Stomach (tissue), 9 donors: ENCODE data around the gene QRFP. TPM values are rescaled to one million over a fixed set of nuclear protein-coding genes. Genes with fewer than 3 reads are reported as not detected.

Experiments used
- DNase-seq, 2 donors: peaks; one replicate each; pipeline versions ENCODE4 v3.0.0 to v3.0.0-alpha.2; 2013 to 2019
- H3K27ac ChIP-seq, 5 donors: fragments of 200-600 bp in 4 of 5; sonication (generic) in 4 of 5; one replicate each; pipeline ENCODE4 v1.5.1; 2013 to 2019; ENCODE audit warnings: mild to moderate bottlenecking in 1 of 5, moderate library complexity in 1 of 5
- H3K27me3 ChIP-seq, 3 donors: fragments of 200-600 bp; sonication (generic); one replicate each; pipeline ENCODE4 v1.5.1; 2017 to 2019; ENCODE audit warnings: mixed run types in 1 of 3
- H3K36me3 ChIP-seq, 4 donors: fragments of 200-600 bp; sonication (generic); 1 replicate in 3 of 4; 2 replicates in 1 of 4; pipeline ENCODE4 v1.5.1; 2016 to 2019
- H3K4me1 ChIP-seq, 4 donors: fragments of 200-600 bp; sonication (generic); one replicate each; pipeline ENCODE4 v1.5.1; 2016 to 2019
- H3K4me3 ChIP-seq, 4 donors: fragments of 200-600 bp; sonication (generic) in 3 of 4; one replicate each; pipeline ENCODE4 v1.5.1; 2016 to 2019; ENCODE audit warnings: mild to moderate bottlenecking in 1 of 4
- H3K9me3 ChIP-seq, 4 donors: fragments of 200-600 bp; sonication (generic); one replicate each; pipeline ENCODE4 v1.5.1; 2016 to 2019
- CTCF ChIP-seq, 7 experiments: fragments of 450-650 bp in 4 of 7; fragments of 200-600 bp in 3 of 7; sonication (generic) in 3 of 7; IDR thresholded peaks; one replicate each; pipeline ENCODE4 v1.5.1; 2016 to 2019; ENCODE audit warnings: antibody characterized with exemption in 7 of 7, control low read depth in 2 of 7, mild to moderate bottlenecking in 1 of 7
- EP300 ChIP-seq: sonication (generic); formaldehyde crosslinking; IDR thresholded peaks from one replicate; pipeline ENCODE4 v1.6.1; 2017; ENCODE audit warnings: antibody characterized with exemption
- POLR2A ChIP-seq, 4 donors: fragments of 450-650 bp; IDR thresholded peaks; one replicate each; pipeline ENCODE4 v1.6.1; 2016; ENCODE audit warnings: antibody characterized with exemption in 4 of 4, control low read depth in 2 of 4, mild to moderate bottlenecking in 1 of 4, moderate library complexity in 1 of 4
- POLR2AphosphoS5 ChIP-seq, 3 donors: sonication (generic); formaldehyde crosslinking; IDR thresholded peaks; one replicate each; pipeline ENCODE4 v1.6.1; 2016; ENCODE audit warnings: antibody characterized with exemption in 3 of 3
- WGBS, 5 donors: extraction: QIAGEN DNeasy Blood & Tissue Kit in 3 of 5; methylation state at CpG; one replicate each; pipeline versions ENCODE4 v1.1.5 to v1.1.7; 2013 to 2018; 5-methylcytosine and 5-hydroxymethylcytosine counted together
- intact Hi-C: fragments of 100-400 bp; cut with DNase I; formaldehyde crosslinking; loops from one replicate; pipeline ENCODE4 v1.15.1; 2023; ENCODE audit warnings: low total_unique reads
- polyA plus RNA-seq, 3 donors: library from polyadenylated mRNA; stranded (reverse); fragments of 200-250 nt; gene quantifications; one replicate each; pipeline ENCODE4 v1.2.3, GENCODE V29; 2013
- total RNA-seq, 5 donors: library from RNA; depleted of rRNA; stranded (reverse); fragments of >200 nt; gene quantifications; one replicate each; pipeline versions ENCODE4 v1.1.0 to v1.2.3, GENCODE V29; 2014 to 2016
- donor health status: healthy with polysubstance abuse.
- donor health status: Bipolar disorder and iron deficiency.
- donor health status: healthy.

The QRFP gene
- total and polyA plus RNA-seq, 8 donors, result not detected

GRCh38 chr9:130882696-130883225 lies 13.9 kb downstream of the QRFP start:
- peaks cover 0 to 31% (median 11%) of the 10 kb centered on the region in 4 donors for H3K4me1 ChIP-seq
- no peak overlapping the region for H3K4me3 ChIP-seq
- peaks cover 97 to 100% (median 100%) of the 10 kb centered on the region in 4 donors for H3K36me3 ChIP-seq
- no peak for DNase-seq
- H3K9me3 ChIP-seq, result no peaks in the 10 kb centered on the region
- no peak overlapping the region for H3K27ac ChIP-seq
- WGBS, 5 donors, result 86 to 91% (median 90%) methylated on average over 7 to 15 of the region's 15 CpGs
- no peaks in the 10 kb centered on the region for H3K27me3 ChIP-seq
- TF ChIP-seq POLR2A (IDR thresholded peaks at IDR 0.05) (no peak), EP300 (no peak), POLR2AphosphoS5 (IDR thresholded peaks at IDR 0.05) (no peak), CTCF (IDR thresholded peaks at IDR 0.05) (no peak)
- intact Hi-C loops, result no loop called here

GRCh38 chr9:130881516-130881915 lies 15.1 kb downstream of the QRFP start:
- TF ChIP-seq POLR2A (IDR thresholded peaks at IDR 0.05) (no peak), CTCF (IDR thresholded peaks at IDR 0.05) (no peak), POLR2AphosphoS5 (IDR thresholded peaks at IDR 0.05) (no peak), EP300 (no peak)
- DNase-seq, result no peak
- intact Hi-C loops, result no loop called here
- H3K27me3 ChIP-seq, result no peaks in the 10 kb centered on the region
- no peaks in the 10 kb centered on the region for H3K9me3 ChIP-seq
- no peak overlapping the region for H3K4me3 ChIP-seq
- no peak overlapping the region for H3K27ac ChIP-seq
- H3K4me1 ChIP-seq, result peaks cover 0 to 19% (median 2%) of the 10 kb centered on the region in 4 donors
- 88 to 93% (median 89%) methylated on average over 6 of the region's 6 CpGs for WGBS, 5 donors
- peaks cover 94 to 100% (median 98%) of the 10 kb centered on the region in 4 donors for H3K36me3 ChIP-seq

- H3K36me3 ChIP-seq, result peaks cover 89 to 100% (median 98%) of the 10 kb centered on the region in 4 donors
Measured at GRCh38 chr9:130880599-130881220, 15.9 kb downstream of the QRFP start.

GRCh38 chr9:130879863-130880411 lies 16.7 kb downstream of the QRFP start:
- intact Hi-C loops, result no loop called here
- no peak for DNase-seq
- WGBS, 5 donors, result 84 to 96% (median 91%) methylated on average over 9 of the region's 9 CpGs

More at GRCh38 chr9:130880599-130881220, 15.9 kb downstream of the QRFP start:
- no peak for DNase-seq
- Histone ChIP-seq H3K27me3 (no peaks in the 10 kb centered on the region), H3K27ac (no peak overlapping the region), H3K4me3 (no peak overlapping the region), H3K4me1 (peaks cover 0 to 12% (median 0%) of the 10 kb centered on the region in 4 donors), H3K9me3 (no peaks in the 10 kb centered on the region)
- TF ChIP-seq POLR2A (IDR thresholded peaks at IDR 0.05), result no peak
- TF ChIP-seq CTCF (IDR thresholded peaks at IDR 0.05), result no peak
- no peak for TF ChIP-seq EP300
- TF ChIP-seq POLR2AphosphoS5 (IDR thresholded peaks at IDR 0.05), result no peak
- WGBS, 5 donors, result 91 to 96% (median 94%) methylated on average over 15 to 16 of the region's 16 CpGs
- intact Hi-C loops, result no loop called here

More at GRCh38 chr9:130879863-130880411, 16.7 kb downstream of the QRFP start:
- no peaks in the 10 kb centered on the region for H3K9me3 ChIP-seq
- peaks cover 89 to 100% (median 98%) of the 10 kb centered on the region in 4 donors for H3K36me3 ChIP-seq
- peaks cover 0 to 8% (median 0%) of the 10 kb centered on the region in 4 donors for H3K4me1 ChIP-seq
- no peaks in the 10 kb centered on the region for H3K27me3 ChIP-seq
- TF ChIP-seq CTCF (IDR thresholded peaks at IDR 0.05), result no peak
- no peak for TF ChIP-seq POLR2AphosphoS5 (IDR thresholded peaks at IDR 0.05)
- no peak for TF ChIP-seq POLR2A (IDR thresholded peaks at IDR 0.05)
- TF ChIP-seq EP300, result no peak
- H3K27ac ChIP-seq, result no peak overlapping the region
- no peak overlapping the region for H3K4me3 ChIP-seq
